ENCODE measurements around the gene EPS8. TPM values are rescaled to one million over a fixed set of nuclear protein-coding genes. Genes with fewer than 3 reads are reported as not detected.

Gene EPS8
- total RNA-seq, 1 experiment from 2014 or later, result 85.3 TPM

DNA sequence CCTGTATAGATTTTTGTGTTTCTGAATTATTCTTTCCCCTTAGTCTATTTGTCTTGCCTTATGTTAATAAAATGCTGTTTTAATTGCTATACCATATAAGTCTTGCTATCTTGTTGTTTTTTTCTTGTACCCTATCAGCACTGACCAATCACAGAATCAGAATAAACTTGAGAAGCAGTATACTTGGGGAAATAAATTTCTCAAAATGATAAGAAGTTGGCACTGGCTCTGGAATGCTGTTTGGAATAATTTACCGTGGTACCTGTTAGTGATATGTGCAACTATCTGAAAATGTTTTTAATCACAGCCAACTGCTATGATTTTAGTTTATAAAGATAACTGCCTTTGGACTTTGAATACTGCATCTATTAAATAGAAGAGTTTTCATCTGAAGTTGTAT, 37.9 kb upstream of the EPS8 start:
- ChIA-PET CTCF (interaction anchor here (0.5 kb wide), 1 partner anchor 494 kb away, joined by 3 read pairs; no protein-coding TSS in a partner anchor), POLR2A (no interaction called here)
- DNase-seq (ENCODE audit: unreplicated experiment), result no peak
- H3K36me3 Mint-ChIP-seq (ENCODE audit: insufficient read depth, unreplicated experiment), result no peaks in the 10 kb centered on the region
- H3K4me3 Mint-ChIP-seq (ENCODE audit: unreplicated experiment), result no peak overlapping the region
- BruUV-seq (replicated peaks), result no TSS peak
- no peaks in the 10 kb centered on the region for H3K9me3 Mint-ChIP-seq (ENCODE audit: unreplicated experiment)
- H3K27me3 Mint-ChIP-seq (ENCODE audit: insufficient read depth, unreplicated experiment), result no peaks in the 10 kb centered on the region
- intact Hi-C loops (cut with micrococcal nuclease), result no loop called here
- TF ChIP-seq CTCF (IDR thresholded peaks at IDR 0.05; ENCODE audit: unreplicated experiment), result no peak
- H3K27ac Mint-ChIP-seq (ENCODE audit: low read depth, unreplicated experiment), result no peak overlapping the region
- H3K4me1 Mint-ChIP-seq (ENCODE audit: insufficient read depth, unreplicated experiment), result peaks cover 16% of the 10 kb centered on the region

DNA sequence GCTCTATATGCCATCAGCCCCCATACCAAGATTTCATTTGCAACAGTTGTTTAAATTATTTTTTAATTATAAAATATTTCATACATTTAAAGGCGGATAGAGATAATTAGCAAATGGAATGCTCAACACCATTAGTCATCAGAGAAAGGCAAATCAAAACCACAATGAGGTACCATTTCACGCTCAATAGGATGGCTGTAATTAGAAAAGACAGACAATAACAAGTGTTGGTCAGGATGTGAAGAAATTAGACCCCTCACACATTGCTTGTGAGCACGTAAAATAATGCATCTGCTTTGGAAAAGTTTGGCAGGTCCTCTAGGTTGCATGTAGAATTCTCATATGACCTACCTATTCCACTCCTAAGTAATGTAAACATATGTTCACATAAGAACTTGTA, 35.3 kb upstream of the EPS8 start:
- POLR2A ChIA-PET, result interaction anchor here (1.7 kb wide), 1 partner anchor 13 kb away, joined by 6 read pairs; no protein-coding TSS in a partner anchor
- CTCF ChIA-PET, result no interaction called here
- BruUV-seq (replicated peaks), result no TSS peak
- no peak for TF ChIP-seq CTCF (IDR thresholded peaks at IDR 0.05; ENCODE audit: unreplicated experiment)
- H3K27ac Mint-ChIP-seq (ENCODE audit: low read depth, unreplicated experiment), result no peak overlapping the region
- peaks cover 9% of the 10 kb centered on the region for H3K4me1 Mint-ChIP-seq (ENCODE audit: insufficient read depth, unreplicated experiment)
- intact Hi-C loops (cut with micrococcal nuclease), result no loop called here
- DNase-seq (ENCODE audit: unreplicated experiment), result no peak
- no peaks in the 10 kb centered on the region for H3K36me3 Mint-ChIP-seq (ENCODE audit: insufficient read depth, unreplicated experiment)
- no peaks in the 10 kb centered on the region for H3K27me3 Mint-ChIP-seq (ENCODE audit: insufficient read depth, unreplicated experiment)
- H3K9me3 Mint-ChIP-seq (ENCODE audit: unreplicated experiment), result no peaks in the 10 kb centered on the region
- H3K4me3 Mint-ChIP-seq (ENCODE audit: unreplicated experiment), result no peak overlapping the region

DNA sequence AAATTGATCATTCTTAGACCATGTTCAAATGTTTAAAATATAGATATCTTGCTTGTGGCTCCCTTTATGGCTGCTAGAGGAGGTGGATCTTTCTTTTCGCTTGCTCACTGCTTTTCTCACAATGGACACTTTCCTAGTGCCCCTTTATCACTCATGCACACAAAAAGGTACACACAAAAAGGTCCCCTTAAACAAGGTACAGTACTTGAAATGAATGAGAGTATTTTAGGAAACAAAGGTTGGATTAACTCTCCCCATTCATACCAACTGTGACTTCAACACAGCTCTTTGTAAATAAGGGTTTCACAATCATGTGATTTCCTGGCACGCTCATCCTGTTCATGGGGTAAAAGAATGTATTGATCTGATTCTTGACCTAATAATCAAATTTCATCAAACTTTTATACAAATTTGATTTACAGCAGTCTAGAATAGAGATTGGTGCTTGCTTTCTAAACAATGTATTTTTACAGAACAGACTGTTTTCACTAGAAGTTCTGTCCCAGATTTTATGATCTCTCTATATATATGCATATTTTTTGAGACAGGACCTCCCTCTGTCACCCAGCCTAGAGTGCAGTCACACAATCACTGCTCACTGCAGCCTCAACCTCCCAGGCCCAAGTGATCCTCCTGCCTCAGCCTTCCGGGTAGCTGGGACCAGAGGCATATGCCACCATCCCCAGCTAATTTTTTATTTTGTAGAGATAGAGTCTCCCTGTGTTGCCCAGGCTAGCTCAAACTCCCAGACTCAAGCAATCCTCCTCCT, 34.4 kb upstream of the EPS8 start:
- ChIA-PET POLR2A (interaction anchor here (0.7 to 1.7 kb wide), 3 partner anchors 12 to 41 kb away, joined by 3 to 6 read pairs (median 5); no protein-coding TSS in a partner anchor), CTCF (interaction anchor here (0.6 kb wide), 1 partner anchor 239 kb away, joined by 3 read pairs; no protein-coding TSS in a partner anchor)
- Mint-ChIP-seq H3K4me1 (ENCODE audit: insufficient read depth, unreplicated experiment) (peaks cover 6% of the 10 kb centered on the region), H3K36me3 (ENCODE audit: insufficient read depth, unreplicated experiment) (no peaks in the 10 kb centered on the region), H3K4me3 (ENCODE audit: unreplicated experiment) (no peak overlapping the region), H3K27me3 (ENCODE audit: insufficient read depth, unreplicated experiment) (no peaks in the 10 kb centered on the region), H3K9me3 (ENCODE audit: unreplicated experiment) (no peaks in the 10 kb centered on the region), H3K27ac (ENCODE audit: low read depth, unreplicated experiment) (peak overlapping the region; percentile 17)
- no TSS peak for BruUV-seq (replicated peaks)
- TF ChIP-seq CTCF (IDR thresholded peaks at IDR 0.05; ENCODE audit: unreplicated experiment), result no peak
- peak; percentile 10 for DNase-seq (ENCODE audit: unreplicated experiment)
- intact Hi-C loops (cut with micrococcal nuclease), result no loop called here

- intact Hi-C loops (cut with micrococcal nuclease), result no loop called here
- DNase-seq (ENCODE audit: unreplicated experiment), result no peak
- ChIA-PET CTCF (interaction anchor here (0.7 kb wide), 1 partner anchor 1166 kb away, joined by 4 read pairs; no protein-coding TSS in a partner anchor), POLR2A (no interaction called here)
- H3K9me3 Mint-ChIP-seq (ENCODE audit: unreplicated experiment), result no peaks in the 10 kb centered on the region
- H3K4me3 Mint-ChIP-seq (ENCODE audit: unreplicated experiment), result no peak overlapping the region
- no peak for TF ChIP-seq CTCF (IDR thresholded peaks at IDR 0.05; ENCODE audit: unreplicated experiment)
- BruUV-seq (replicated peaks), result no TSS peak
- H3K27me3 Mint-ChIP-seq (ENCODE audit: insufficient read depth, unreplicated experiment), result no peaks in the 10 kb centered on the region
- no peaks in the 10 kb centered on the region for H3K36me3 Mint-ChIP-seq (ENCODE audit: insufficient read depth, unreplicated experiment)
- H3K4me1 Mint-ChIP-seq (ENCODE audit: insufficient read depth, unreplicated experiment), result peaks cover 6% of the 10 kb centered on the region
- H3K27ac Mint-ChIP-seq (ENCODE audit: low read depth, unreplicated experiment), result no peak overlapping the region
Observed at GRCh38 chr12:15819644-15820437, 30.7 kb upstream of the EPS8 start.

Data from MCF 10A (cell line).